Stimulated activated CD8-positive, alpha-beta memory T cell treated with anti-CD3 and anti-CD28 coated beads, Interleukin-12 subunit alpha, Interleukin-12 subunit beta, amount 100 ng/mL, for 24 hours (primary cell): Measurements from ENCODE around the gene REG3A.

ENCODE experiments used
- DNase-seq: peaks from one replicate; pipeline ENCODE4 v3.0.0-alpha.2; 2020; ENCODE audit errors: extremely low read depth

REG3A gene

DNA sequence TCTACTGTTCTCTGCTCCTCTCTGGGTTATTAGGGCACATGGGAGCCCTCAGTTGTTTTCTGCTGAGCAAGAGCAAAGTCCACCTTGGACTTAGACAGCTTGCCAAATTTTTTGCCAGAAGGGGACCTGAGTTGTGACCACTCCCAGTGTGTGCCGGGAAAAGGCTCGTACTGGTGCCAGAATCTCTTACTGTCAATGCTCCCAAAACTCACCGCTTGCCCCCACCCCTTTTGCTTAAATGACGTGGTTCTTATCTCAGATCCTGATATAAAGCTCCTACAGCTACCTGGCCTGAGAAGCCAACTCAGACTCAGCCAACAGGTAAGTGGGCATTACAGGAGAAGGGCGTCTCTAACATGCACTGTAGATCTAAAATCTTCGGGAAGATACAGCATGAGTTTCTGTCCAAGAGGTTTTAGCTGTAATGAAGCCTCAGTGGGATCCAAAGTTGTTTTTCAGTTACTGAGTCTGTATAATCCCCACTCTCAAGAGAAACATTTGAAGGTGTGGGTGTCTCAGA, 39.3 kb downstream of the REG3A start, which contains the start of gene REG1A:
Gene REG1A, plus strand, starts transcription at position 295 of the 520 bp plus-strand sequence. CDS start 374 bp downstream, outside the sequence.
- no peak for DNase-seq

- no peak for DNase-seq
Observed at GRCh38 chr2:79116997-79117928, 42.3 kb downstream of the REG3A start.

GRCh38 chr2:79114797-79115494, 44.6 kb downstream of the REG3A start:
- no peak for DNase-seq

DNA sequence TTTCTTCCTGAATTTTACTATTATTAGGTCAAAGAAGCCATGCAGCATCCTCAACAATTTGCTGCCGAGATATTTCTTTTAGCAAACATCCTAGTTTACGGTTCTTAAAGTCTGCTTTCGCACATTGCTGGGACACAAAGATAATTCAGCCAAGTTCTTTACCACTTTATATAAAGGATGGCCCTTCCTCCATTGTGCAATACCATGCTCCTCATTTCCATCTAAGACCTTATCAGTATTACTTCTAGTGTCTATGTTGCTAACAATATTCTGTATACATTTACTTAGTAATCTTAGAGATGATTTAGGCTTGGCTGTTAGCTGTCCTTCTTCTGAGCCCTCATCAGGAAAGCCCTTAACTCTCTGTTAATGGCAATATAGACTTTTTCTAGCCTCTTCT, 47.3 kb downstream of the REG3A start:
- DNase-seq, result no peak
